Immature natural killer cell (primary cell): ENCODE results near the gene MRPL50. TPM values are rescaled to one million over a fixed set of nuclear protein-coding genes. Genes with fewer than 3 reads are reported as not detected.
A peak's percentile ranks its signal among the peaks of the same experiment; 100 is the strongest.

ENCODE experiments used
- DNase-seq, 3 donors: peaks; one replicate each; pipeline ENCODE4 v3.0.0; 2022; ENCODE audit warnings: mixed read lengths in 1 of 3
- H3K27ac Mint-ChIP-seq, 6 donors: one replicate each; pipeline ENCODE4 v1.8.0; 2020; ENCODE audit warnings: mixed read lengths in 6 of 6, mild to moderate bottlenecking in 5 of 6, inconsistent platforms in 4 of 6, moderate library complexity in 3 of 6
- H3K27me3 Mint-ChIP-seq, 3 donors: one replicate each; pipeline ENCODE4 v1.8.0; 2020 to 2021; ENCODE audit warnings: low read depth in 3 of 3, mild to moderate bottlenecking in 3 of 3, mixed read lengths in 3 of 3, moderate library complexity in 3 of 3, inconsistent platforms in 1 of 3
- H3K36me3 Mint-ChIP-seq, 3 donors: one replicate each; pipeline ENCODE4 v1.8.0; 2020; ENCODE audit warnings: mixed read lengths in 3 of 3, inconsistent platforms in 2 of 3, mild to moderate bottlenecking in 2 of 3
- H3K4me1 Mint-ChIP-seq, 2 donors: one replicate each; pipeline ENCODE4 v1.8.0; 2020; ENCODE audit warnings: inconsistent platforms in 2 of 2, mild to moderate bottlenecking in 2 of 2, mixed read lengths in 2 of 2, moderate library complexity in 1 of 2
- H3K4me3 Mint-ChIP-seq, 5 donors: one replicate each; pipeline ENCODE4 v1.8.0; 2020; ENCODE audit warnings: mild to moderate bottlenecking in 5 of 5, mixed read lengths in 5 of 5, inconsistent platforms in 3 of 5, moderate library complexity in 3 of 5
- H3K9me3 Mint-ChIP-seq, 6 donors: one replicate each; pipeline ENCODE4 v1.8.0; 2020; ENCODE audit warnings: mild to moderate bottlenecking in 6 of 6, mixed read lengths in 6 of 6, inconsistent platforms in 4 of 6, moderate library complexity in 3 of 6
- polyA plus RNA-seq, 3 donors: library from polyadenylated mRNA; unstranded; fragments of 300-500 nt; fragmentation: Illumina TruSeq; gene quantifications; one replicate each; pipeline ENCODE4 v1.2.3, GENCODE V29; 2021

Gene MRPL50
- polyA plus RNA-seq, 3 donors from 2014 or later = 6.8 to 9.1 (median 8.8) TPM

GRCh38 chr9:101432171-101432570, 33.8 kb upstream of the MRPL50 start:
- H3K4me3 Mint-ChIP-seq = no peak overlapping the region
- no peak overlapping the region for H3K27ac Mint-ChIP-seq
- peaks cover 0 to 4% (median under 1%) of the 10 kb centered on the region in 6 donors for H3K9me3 Mint-ChIP-seq
- no peaks in the 10 kb centered on the region for H3K36me3 Mint-ChIP-seq
- peaks cover 0 to 8% (median 3%) of the 10 kb centered on the region in 3 donors for H3K27me3 Mint-ChIP-seq
- no peak for DNase-seq
- no peaks in the 10 kb centered on the region for H3K4me1 Mint-ChIP-seq

- Mint-ChIP-seq H3K4me3 (no peak overlapping the region), H3K4me1 (no peaks in the 10 kb centered on the region), H3K27ac (no peak overlapping the region), H3K9me3 (peaks cover 0 to 4% (median under 1%) of the 10 kb centered on the region in 6 donors), H3K36me3 (no peaks in the 10 kb centered on the region), H3K27me3 (peaks cover 0 to 7% (median 3%) of the 10 kb centered on the region in 3 donors)
- DNase-seq = no peak
Observed at GRCh38 chr9:101429736-101430135, 31.3 kb upstream of the MRPL50 start.

GRCh38 chr9:101428909-101429308, 30.5 kb upstream of the MRPL50 start:
- H3K4me1 Mint-ChIP-seq = no peaks in the 10 kb centered on the region
- no peaks in the 10 kb centered on the region for H3K36me3 Mint-ChIP-seq
- no peak for DNase-seq
- peaks cover 0 to 9% (median 2%) of the 10 kb centered on the region in 6 donors for H3K9me3 Mint-ChIP-seq
- H3K4me3 Mint-ChIP-seq = no peak overlapping the region
- no peak overlapping the region for H3K27ac Mint-ChIP-seq
- H3K27me3 Mint-ChIP-seq = peaks cover 0 to 7% (median 3%) of the 10 kb centered on the region in 3 donors

- H3K27ac Mint-ChIP-seq = no peak overlapping the region
- no peaks in the 10 kb centered on the region for H3K4me1 Mint-ChIP-seq
- H3K4me3 Mint-ChIP-seq = no peak overlapping the region
- no peak for DNase-seq
- H3K36me3 Mint-ChIP-seq = peaks cover 0 to 4% (median 3%) of the 10 kb centered on the region in 3 donors
- peaks cover 2 to 16% (median 5%) of the 10 kb centered on the region in 6 donors for H3K9me3 Mint-ChIP-seq
- peaks cover 0 to 10% (median 6%) of the 10 kb centered on the region in 3 donors for H3K27me3 Mint-ChIP-seq
Observed at GRCh38 chr9:101427957-101428655, 29.7 kb upstream of the MRPL50 start.

GRCh38 chr9:101427358-101427757, 28.9 kb upstream of the MRPL50 start:
- H3K4me3 Mint-ChIP-seq = no peak overlapping the region
- no peaks in the 10 kb centered on the region for H3K4me1 Mint-ChIP-seq
- no peak overlapping the region for H3K27ac Mint-ChIP-seq
- no peak for DNase-seq
- peaks cover 2 to 19% (median 5%) of the 10 kb centered on the region in 6 donors for H3K9me3 Mint-ChIP-seq
- H3K36me3 Mint-ChIP-seq = peaks cover 1 to 5% (median 3%) of the 10 kb centered on the region in 3 donors
- peaks cover 0 to 10% (median 6%) of the 10 kb centered on the region in 3 donors for H3K27me3 Mint-ChIP-seq

- H3K4me3 Mint-ChIP-seq = no peak overlapping the region
- peaks cover 6 to 16% (median 13%) of the 10 kb centered on the region in 3 donors for H3K36me3 Mint-ChIP-seq
- peaks cover 12 to 52% (median 34%) of the 10 kb centered on the region in 6 donors for H3K9me3 Mint-ChIP-seq
- H3K27ac Mint-ChIP-seq = no peak overlapping the region
- H3K4me1 Mint-ChIP-seq = no peaks in the 10 kb centered on the region
- no peak for DNase-seq
- peaks cover 3 to 5% (median 3%) of the 10 kb centered on the region in 3 donors for H3K27me3 Mint-ChIP-seq
Observed at GRCh38 chr9:101421653-101422065, 23.2 kb upstream of the MRPL50 start.

- peaks cover 13 to 20% (median 16%) of the 10 kb centered on the region in 3 donors for H3K36me3 Mint-ChIP-seq
- peaks cover 16 to 62% (median 46%) of the 10 kb centered on the region in 6 donors for H3K9me3 Mint-ChIP-seq
- no peak overlapping the region for H3K27ac Mint-ChIP-seq
- H3K4me3 Mint-ChIP-seq = no peak overlapping the region
- DNase-seq = no peak
- no peaks in the 10 kb centered on the region for H3K4me1 Mint-ChIP-seq
- peaks cover 3 to 5% (median 3%) of the 10 kb centered on the region in 3 donors for H3K27me3 Mint-ChIP-seq
Observed at GRCh38 chr9:101419863-101420262, 21.4 kb upstream of the MRPL50 start.

- Mint-ChIP-seq H3K4me3 (no peak overlapping the region), H3K27ac (peak overlapping the region in 1 of 6 donors; percentile 26), H3K4me1 (no peaks in the 10 kb centered on the region), H3K27me3 (peaks cover 3 to 7% (median 5%) of the 10 kb centered on the region in 3 donors), H3K36me3 (peaks cover 16 to 20% (median 19%) of the 10 kb centered on the region in 3 donors), H3K9me3 (peaks cover 22 to 67% (median 54%) of the 10 kb centered on the region in 6 donors)
- no peak for DNase-seq
Observed at GRCh38 chr9:101418518-101419430, 20.4 kb upstream of the MRPL50 start.

- Mint-ChIP-seq H3K4me3 (no peak overlapping the region), H3K27ac (no peak overlapping the region), H3K27me3 (peaks cover 2 to 7% (median 5%) of the 10 kb centered on the region in 3 donors), H3K9me3 (peaks cover 24 to 68% (median 61%) of the 10 kb centered on the region in 6 donors), H3K36me3 (peaks cover 20 to 27% (median 22%) of the 10 kb centered on the region in 3 donors), H3K4me1 (no peaks in the 10 kb centered on the region)
- no peak for DNase-seq
Observed at GRCh38 chr9:101417977-101418376, 19.6 kb upstream of the MRPL50 start.

GRCh38 chr9:101417389-101417788, 19.0 kb upstream of the MRPL50 start:
- Mint-ChIP-seq H3K4me3 (no peak overlapping the region), H3K36me3 (peaks cover 22 to 30% (median 26%) of the 10 kb centered on the region in 3 donors), H3K9me3 (peaks cover 28 to 72% (median 66%) of the 10 kb centered on the region in 6 donors)

GRCh38 chr9:101415578-101415977, 17.2 kb upstream of the MRPL50 start:
- H3K4me1 Mint-ChIP-seq = no peaks in the 10 kb centered on the region
- DNase-seq = no peak
- H3K27ac Mint-ChIP-seq = no peak overlapping the region
- no peak overlapping the region for H3K4me3 Mint-ChIP-seq
- H3K27me3 Mint-ChIP-seq = peaks cover 2 to 7% (median 5%) of the 10 kb centered on the region in 3 donors
- H3K36me3 Mint-ChIP-seq = peaks cover 22 to 38% (median 30%) of the 10 kb centered on the region in 3 donors
- H3K9me3 Mint-ChIP-seq = peaks cover 31 to 79% (median 76%) of the 10 kb centered on the region in 6 donors

More at GRCh38 chr9:101417389-101417788, 19.0 kb upstream of the MRPL50 start:
- DNase-seq = no peak
- H3K27me3 Mint-ChIP-seq = peaks cover 2 to 7% (median 5%) of the 10 kb centered on the region in 3 donors
- H3K27ac Mint-ChIP-seq = no peak overlapping the region
- H3K4me1 Mint-ChIP-seq = no peaks in the 10 kb centered on the region

GRCh38 chr9:101414839-101415238, 16.4 kb upstream of the MRPL50 start:
- Mint-ChIP-seq H3K27ac (no peak overlapping the region), H3K27me3 (peaks cover 2 to 9% (median 5%) of the 10 kb centered on the region in 3 donors), H3K4me3 (no peak overlapping the region), H3K36me3 (peaks cover 22 to 38% (median 31%) of the 10 kb centered on the region in 3 donors), H3K4me1 (no peaks in the 10 kb centered on the region), H3K9me3 (peaks cover 30 to 85% (median 80%) of the 10 kb centered on the region in 6 donors)
- DNase-seq = no peak

- H3K27ac Mint-ChIP-seq = no peak overlapping the region
- H3K36me3 Mint-ChIP-seq = peaks cover 62 to 79% (median 74%) of the 10 kb centered on the region in 3 donors
- H3K4me1 Mint-ChIP-seq = no peaks in the 10 kb centered on the region
- H3K9me3 Mint-ChIP-seq = peaks cover 58 to 92% (median 84%) of the 10 kb centered on the region in 6 donors
- no peak overlapping the region for H3K4me3 Mint-ChIP-seq
- no peak for DNase-seq
- H3K27me3 Mint-ChIP-seq = peaks cover 0 to 5% (median 3%) of the 10 kb centered on the region in 3 donors
Observed at GRCh38 chr9:101409079-101409477, 10.7 kb upstream of the MRPL50 start.
